HUES48 (cell line): ENCODE measurements around the gene ZNF891.

Experiments
- H3K27ac ChIP-seq: one replicate; pipeline ENCODE4 v1.7.0; 2013; ENCODE audit warnings: low read depth, low read length, inconsistent platforms
- H3K27me3 ChIP-seq: 2 replicates; pipeline ENCODE4 v1.6.1; 2013; ENCODE audit warnings: mild to moderate bottlenecking, low read length; ENCODE audit not compliant: control insufficient read depth, insufficient read depth
- H3K36me3 ChIP-seq: 2 replicates; pipeline ENCODE4 v1.6.1; 2013; ENCODE audit warnings: low read length; ENCODE audit not compliant: control insufficient read depth, insufficient read depth
- H3K4me1 ChIP-seq: 2 replicates; pipeline ENCODE4 v1.6.1; 2013; ENCODE audit warnings: mild to moderate bottlenecking, low read length; ENCODE audit not compliant: control insufficient read depth, insufficient read depth
- H3K4me3 ChIP-seq: 2 replicates; pipeline ENCODE4 v1.5.1; 2013; ENCODE audit warnings: mild to moderate bottlenecking, low read depth, low read length
- H3K9ac ChIP-seq: 2 replicates; pipeline ENCODE4 v1.6.1; 2013; ENCODE audit warnings: mild to moderate bottlenecking, low read depth, low read length, moderate library complexity
- H3K9me3 ChIP-seq: 2 replicates; pipeline ENCODE4 v1.6.1; 2013; ENCODE audit warnings: low read length; ENCODE audit not compliant: control insufficient read depth, insufficient read depth

Gene ZNF891

GRCh38 chr12:133130038-133130807 lies at the start of gene ZNF891, which contains the start of gene ZNF10:
ZNF891 (minus strand) TSS chr12:133130274; CDS start chr12:133121918, 8,356 bp downstream.
ZNF10 (plus strand) TSS chr12:133130627; CDS start chr12:133144493, 13,866 bp downstream.
- Histone ChIP-seq H3K27ac (peak within 1 kb of the TSS; percentile 95), H3K36me3 (peaks cover 51% of the 10 kb centered on the region), H3K9me3 (peaks cover 70% of the 10 kb centered on the region), H3K27me3 (no peaks in the 10 kb centered on the region), H3K9ac (peak within 1 kb of the TSS; percentile 94), H3K4me1 (no peaks in the 10 kb centered on the region; the same call in 1 of the 2 replicates), H3K4me3 (peak within 1 kb of the TSS; percentile 98)

DNA sequence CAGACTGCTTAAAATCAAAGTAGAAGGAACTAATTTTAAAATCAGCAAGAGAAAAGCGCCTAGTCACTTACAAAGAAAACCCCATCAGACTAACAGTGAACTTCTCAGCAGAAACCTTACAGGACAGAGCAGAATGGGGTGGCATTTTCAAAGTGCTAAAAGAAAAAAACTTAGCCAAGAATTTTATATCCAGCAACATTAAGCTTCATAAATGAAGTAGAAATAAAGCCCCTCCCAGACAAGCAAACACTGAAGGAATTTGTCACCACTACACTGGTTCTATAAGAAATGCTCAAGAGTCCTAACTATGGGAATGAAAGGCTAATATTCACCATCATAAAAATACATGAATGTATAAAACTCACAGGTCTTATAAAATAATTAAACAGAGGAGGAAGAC lies 44.8 kb upstream of the ZNF891 start:
- Histone ChIP-seq H3K4me3 (no peak overlapping the region), H3K36me3 (no peaks in the 10 kb centered on the region), H3K27me3 (no peaks in the 10 kb centered on the region), H3K9ac (no peak overlapping the region), H3K4me1 (no peaks in the 10 kb centered on the region), H3K9me3 (peaks cover 87% of the 10 kb centered on the region), H3K27ac (no peak overlapping the region)

DNA sequence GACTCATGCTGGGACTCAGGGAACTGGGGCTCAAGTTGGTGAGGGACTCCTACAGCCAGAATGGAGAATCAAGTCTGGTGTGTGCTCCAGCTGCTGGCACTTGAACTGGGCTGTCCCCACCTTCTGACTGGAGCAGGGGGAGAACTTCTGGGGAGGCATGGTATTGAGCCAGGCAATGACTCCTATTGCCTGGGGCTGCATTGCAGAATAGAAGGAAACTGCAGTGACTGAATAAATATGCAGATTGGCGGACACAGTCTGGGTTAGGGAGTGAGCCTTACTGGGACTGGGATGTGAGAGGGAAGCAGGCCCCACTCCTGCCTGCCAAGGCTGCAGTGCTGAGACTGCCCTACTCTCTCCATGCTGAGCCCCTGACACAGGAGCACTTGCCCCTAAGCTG lies 42.4 kb upstream of the ZNF891 start:
- H3K36me3 ChIP-seq = no peaks in the 10 kb centered on the region
- H3K27me3 ChIP-seq = no peaks in the 10 kb centered on the region
- H3K27ac ChIP-seq = no peak overlapping the region
- H3K4me3 ChIP-seq = no peak overlapping the region
- H3K9me3 ChIP-seq = peaks cover 92% of the 10 kb centered on the region
- no peaks in the 10 kb centered on the region for H3K4me1 ChIP-seq
- H3K9ac ChIP-seq = no peak overlapping the region

GRCh38 chr12:133165776-133166175 lies 35.7 kb upstream of the ZNF891 start:
- H3K4me1 ChIP-seq = no peaks in the 10 kb centered on the region
- no peak overlapping the region for H3K4me3 ChIP-seq
- H3K36me3 ChIP-seq = no peaks in the 10 kb centered on the region
- no peaks in the 10 kb centered on the region for H3K27me3 ChIP-seq
- no peak overlapping the region for H3K27ac ChIP-seq
- H3K9me3 ChIP-seq = peaks cover 82% of the 10 kb centered on the region
- no peak overlapping the region for H3K9ac ChIP-seq

DNA sequence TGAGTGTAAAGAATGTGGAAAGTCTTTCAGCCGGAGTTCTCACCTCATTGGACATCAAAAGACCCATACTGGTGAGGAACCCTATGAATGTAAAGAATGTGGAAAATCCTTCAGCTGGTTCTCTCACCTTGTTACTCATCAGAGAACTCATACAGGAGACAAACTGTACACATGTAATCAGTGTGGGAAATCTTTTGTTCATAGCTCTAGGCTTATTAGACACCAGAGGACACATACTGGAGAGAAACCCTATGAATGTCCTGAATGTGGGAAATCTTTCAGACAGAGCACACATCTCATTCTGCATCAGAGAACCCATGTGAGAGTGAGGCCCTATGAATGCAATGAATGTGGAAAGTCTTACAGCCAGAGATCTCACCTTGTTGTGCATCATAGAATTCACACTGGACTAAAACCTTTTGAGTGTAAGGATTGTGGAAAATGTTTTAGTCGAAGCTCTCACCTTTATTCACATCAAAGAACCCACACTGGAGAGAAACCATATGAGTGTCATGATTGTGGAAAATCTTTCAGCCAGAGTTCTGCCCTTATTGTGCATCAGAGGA lies 26.1 kb upstream of the ZNF891 start:
- H3K9ac ChIP-seq = no peak overlapping the region
- peak overlapping the region; percentile 24; the same call in 1 of the 2 replicates for H3K4me3 ChIP-seq
- H3K36me3 ChIP-seq = peaks cover 72% of the 10 kb centered on the region
- peaks cover 91% of the 10 kb centered on the region for H3K9me3 ChIP-seq
- no peak overlapping the region for H3K27ac ChIP-seq
- no peaks in the 10 kb centered on the region for H3K27me3 ChIP-seq
- H3K4me1 ChIP-seq = no peaks in the 10 kb centered on the region

- peaks cover 91% of the 10 kb centered on the region for H3K9me3 ChIP-seq
- no peaks in the 10 kb centered on the region for H3K4me1 ChIP-seq
- H3K9ac ChIP-seq = no peak overlapping the region
- H3K27me3 ChIP-seq = no peaks in the 10 kb centered on the region
- H3K36me3 ChIP-seq = peaks cover 75% of the 10 kb centered on the region
- no peak overlapping the region for H3K4me3 ChIP-seq
- no peak overlapping the region for H3K27ac ChIP-seq
Measured at GRCh38 chr12:133145981-133146380, 15.9 kb upstream of the ZNF891 start.

GRCh38 chr12:133135747-133136146 lies 5.7 kb upstream of the ZNF891 start:
- Histone ChIP-seq H3K4me3 (no peak overlapping the region), H3K27me3 (no peaks in the 10 kb centered on the region), H3K9ac (no peak overlapping the region), H3K9me3 (peaks cover 87% of the 10 kb centered on the region), H3K36me3 (peaks cover 74% of the 10 kb centered on the region), H3K4me1 (no peaks in the 10 kb centered on the region; the same call in 1 of the 2 replicates), H3K27ac (no peak overlapping the region)

GRCh38 chr12:133130808-133131128 lies 694 bp upstream of the ZNF891 start:
- peaks cover 70% of the 10 kb centered on the region for H3K9me3 ChIP-seq
- H3K4me1 ChIP-seq = no peaks in the 10 kb centered on the region; the same call in 1 of the 2 replicates
- H3K27me3 ChIP-seq = no peaks in the 10 kb centered on the region
- peak overlapping the region; percentile 95 for H3K27ac ChIP-seq
- H3K36me3 ChIP-seq = peaks cover 52% of the 10 kb centered on the region
- H3K4me3 ChIP-seq = peak overlapping the region; percentile 98
- peak overlapping the region; percentile 94 for H3K9ac ChIP-seq

GRCh38 chr12:133129368-133130037 lies 571 bp downstream of the ZNF891 start:
- no peaks in the 10 kb centered on the region; the same call in 1 of the 2 replicates for H3K4me1 ChIP-seq
- H3K36me3 ChIP-seq = peaks cover 46% of the 10 kb centered on the region
- peak overlapping the region; percentile 81 for H3K9ac ChIP-seq
- peak overlapping the region; percentile 98 for H3K4me3 ChIP-seq
- H3K27ac ChIP-seq = peak overlapping the region; percentile 95
- no peaks in the 10 kb centered on the region for H3K27me3 ChIP-seq
- peaks cover 71% of the 10 kb centered on the region for H3K9me3 ChIP-seq

- H3K4me3 ChIP-seq = no peak overlapping the region
- no peaks in the 10 kb centered on the region for H3K27me3 ChIP-seq
- H3K27ac ChIP-seq = no peak overlapping the region
- H3K4me1 ChIP-seq = no peaks in the 10 kb centered on the region
- peaks cover 58% of the 10 kb centered on the region for H3K36me3 ChIP-seq
- peaks cover 94% of the 10 kb centered on the region for H3K9me3 ChIP-seq
- H3K9ac ChIP-seq = no peak overlapping the region
Measured at GRCh38 chr12:133124674-133125073, 5.4 kb downstream of the ZNF891 start.
